ENCODE data around the gene TTF1.

DNA sequence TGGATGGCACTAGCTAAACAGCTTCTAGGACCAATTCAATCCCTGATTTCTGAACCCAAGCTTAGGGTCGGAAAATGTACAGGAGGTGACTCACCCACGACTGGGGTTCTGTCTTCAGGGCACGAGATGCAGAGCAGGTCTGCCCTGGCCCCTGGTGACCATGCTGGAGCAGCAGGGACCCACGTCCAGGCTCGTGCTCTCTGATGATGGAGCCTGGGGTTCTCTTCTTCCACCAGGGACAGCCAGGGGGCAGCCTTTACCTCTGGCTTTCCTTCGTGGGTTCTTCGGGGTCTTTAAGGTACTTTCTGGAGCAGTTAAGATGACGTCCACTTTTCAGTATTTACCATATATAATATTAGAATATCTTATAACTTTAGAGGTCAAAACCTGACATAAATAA is 5.4 kb upstream of the TTF1 start:
- TF ChIP-seq, protein P1, sequence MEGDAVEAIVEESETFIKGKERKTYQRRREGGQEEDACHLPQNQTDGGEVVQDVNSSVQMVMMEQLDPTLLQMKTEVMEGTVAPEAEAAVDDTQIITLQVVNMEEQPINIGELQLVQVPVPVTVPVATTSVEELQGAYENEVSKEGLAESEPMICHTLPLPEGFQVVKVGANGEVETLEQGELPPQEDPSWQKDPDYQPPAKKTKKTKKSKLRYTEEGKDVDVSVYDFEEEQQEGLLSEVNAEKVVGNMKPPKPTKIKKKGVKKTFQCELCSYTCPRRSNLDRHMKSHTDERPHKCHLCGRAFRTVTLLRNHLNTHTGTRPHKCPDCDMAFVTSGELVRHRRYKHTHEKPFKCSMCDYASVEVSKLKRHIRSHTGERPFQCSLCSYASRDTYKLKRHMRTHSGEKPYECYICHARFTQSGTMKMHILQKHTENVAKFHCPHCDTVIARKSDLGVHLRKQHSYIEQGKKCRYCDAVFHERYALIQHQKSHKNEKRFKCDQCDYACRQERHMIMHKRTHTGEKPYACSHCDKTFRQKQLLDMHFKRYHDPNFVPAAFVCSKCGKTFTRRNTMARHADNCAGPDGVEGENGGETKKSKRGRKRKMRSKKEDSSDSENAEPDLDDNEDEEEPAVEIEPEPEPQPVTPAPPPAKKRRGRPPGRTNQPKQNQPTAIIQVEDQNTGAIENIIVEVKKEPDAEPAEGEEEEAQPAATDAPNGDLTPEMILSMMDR (IDR thresholded peaks at IDR 0.05) = peak in 1 of 4 experiments; percentile 41
- no peak for TF ChIP-seq POLR2A (IDR thresholded peaks at IDR 0.05)

All from gastroesophageal sphincter (tissue), 3 donors.